GM12878 (cell line): ENCODE results near the gene CYP2J2. TPM values are rescaled to one million over a fixed set of nuclear protein-coding genes. Genes with fewer than 3 reads are reported as not detected.

Experiments used
- ATAC-seq: fragments of 200-7000 bp; cut with Tn5 transposase; 3 replicates; pipeline ENCODE4 v1.9.1; 2020; ENCODE audit warnings: mild to moderate bottlenecking, moderate library complexity
- BruUV-seq: library from RNA; stranded (reverse); fragments of 400-500 nt; replicated peaks from 2 replicates; lab custom pipeline; 2021; lab: Mats Ljungman, UMichigan
- CTCF ChIA-PET: fragments of 300-600 bp; sonication (Branson Sonifier 250); formaldehyde crosslinking; extraction: SDS; loops from one replicate; lab custom pipeline; 2021; ENCODE audit warnings: inconsistent platforms; lab: Yijun Ruan, JAX
- POLR2A ChIA-PET: fragments of 350-600 bp; formaldehyde crosslinking; extraction: SDS; loops from one replicate; lab custom pipeline; 2021; ENCODE audit warnings: inconsistent platforms; lab: Charles Lee
- RAD21 ChIA-PET: fragments of 300-600 bp; sonication (Branson Sonifier 250); formaldehyde crosslinking; loops from one replicate; lab custom pipeline; 2023; ENCODE audit warnings: antibody characterized with exemption; ENCODE audit not compliant: unreplicated experiment; lab: Charles Lee
- SMC1A ChIA-PET: fragments of 300-600 bp; sonication (Branson Sonifier 250); formaldehyde crosslinking; loops from one replicate; lab custom pipeline; 2023; ENCODE audit not compliant: unreplicated experiment, uncharacterized antibody; lab: Charles Lee
- DNase-seq: peaks from one replicate; pipeline ENCODE4 v3.0.0-alpha.2; 2011; ENCODE audit warnings: low read depth, low spot score
- FAIRE-seq: peaks from 3 replicates; lab custom pipeline; 2011; peaks lifted over from hg19 to GRCh38; lab: Jason Lieb, UNC
- H2AFZ ChIP-seq: 2 replicates; pipeline ENCODE4 v1.6.0; 2011; ENCODE audit warnings: low read depth, low read length, control low read depth; ENCODE audit not compliant: control insufficient read depth
- H3K27ac ChIP-seq: 2 replicates; pipeline ENCODE4 v1.5.1; 2011; ENCODE audit warnings: control low read depth; ENCODE audit not compliant: control insufficient read depth, insufficient read depth
- H3K27me3 ChIP-seq, 2 experiments: replicated peaks in 1 of 2; 2 replicates each; pipeline versions ENCODE4 v1.6.0 to v1.6.1; 2011; ENCODE audit warnings: low read length in 1 of 2; ENCODE audit not compliant: control insufficient read depth in 2 of 2, insufficient read depth in 2 of 2
- H3K36me3 ChIP-seq, 2 experiments: 2 replicates each; pipeline ENCODE4 v1.5.1; 2011; ENCODE audit warnings: low read length in 1 of 2; ENCODE audit not compliant: control insufficient read depth in 2 of 2, insufficient read depth in 2 of 2
- H3K4me1 ChIP-seq: 2 replicates; pipeline ENCODE4 v1.6.1; 2011; ENCODE audit warnings: mild to moderate bottlenecking, low read length, moderate library complexity, mixed read lengths; ENCODE audit not compliant: control insufficient read depth, insufficient read depth
- H3K4me2 ChIP-seq: 2 replicates; pipeline ENCODE4 v1.6.0; 2011; ENCODE audit warnings: control low read depth; ENCODE audit not compliant: control insufficient read depth, insufficient read depth
- H3K4me3 ChIP-seq: fragments of 200-600 bp; sonication (generic); 2 replicates; pipeline ENCODE4 v1.5.1; 2016
- H3K79me2 ChIP-seq: 2 replicates; pipeline ENCODE4 v1.6.0; 2011; ENCODE audit warnings: low read length; ENCODE audit not compliant: control insufficient read depth, insufficient read depth
- H3K9ac ChIP-seq: 2 replicates; pipeline ENCODE4 v1.8.0; 2011; ENCODE audit warnings: low read length, control low read depth, mixed read lengths; ENCODE audit not compliant: control insufficient read depth, insufficient read depth
- H3K9me3 ChIP-seq: replicated peaks from 3 replicates; pipeline ENCODE4 v1.5.1; 2011; ENCODE audit warnings: mild to moderate bottlenecking, low read length; ENCODE audit not compliant: control insufficient read depth, insufficient read depth
- H4K20me1 ChIP-seq: 2 replicates; pipeline ENCODE4 v1.6.0; 2011; ENCODE audit not compliant: control insufficient read depth, insufficient read depth
- CTCF ChIP-seq, 3 experiments: IDR thresholded peaks in 2 of 3; conservative IDR thresholded peaks in 1 of 3; 2 replicates each; pipeline ENCODE4 v1.5.1; 2011; ENCODE audit warnings: low read depth in 3 of 3, low read length in 3 of 3, mild to moderate bottlenecking in 3 of 3, control low read depth in 2 of 3, moderate library complexity in 2 of 3, inconsistent platforms in 1 of 3, mixed read lengths in 1 of 3; ENCODE audit not compliant: control insufficient read depth in 2 of 3, insufficient read depth in 1 of 3; ENCODE audit errors: extremely low read depth in 1 of 3
- DPF2 ChIP-seq: fragments of 450-650 bp; IDR thresholded peaks from 2 replicates; pipeline ENCODE4 v1.6.1; 2017; ENCODE audit warnings: mild to moderate bottlenecking
- EP300 ChIP-seq, 2 experiments: fragments of 150-350 bp in 1 of 2; IDR thresholded peaks; 2 replicates each; pipeline ENCODE4 v1.6.1; 2011 to 2012; ENCODE audit warnings: low read depth in 2 of 2, low read length in 2 of 2, borderline replicate concordance in 1 of 2, improper control_type of control experiment in 1 of 2, inconsistent platforms in 1 of 2; ENCODE audit not compliant: control insufficient read depth in 1 of 2
- IKZF2 ChIP-seq, 2 experiments: fragments of 450-650 bp; IDR thresholded peaks; 2 replicates each; pipeline ENCODE4 v1.6.1; 2017; ENCODE audit warnings: mild to moderate bottlenecking in 2 of 2, moderate library complexity in 2 of 2
- KAT2A ChIP-seq: conservative IDR thresholded peaks from 2 replicates; pipeline ENCODE4 v1.6.1; 2011; ENCODE audit warnings: low read depth, low read length; ENCODE audit not compliant: control insufficient read depth
- LARP7 ChIP-seq: fragments of 450-650 bp; IDR thresholded peaks from 2 replicates; pipeline ENCODE4 v1.6.1; 2017; ENCODE audit warnings: mild to moderate bottlenecking
- NR2C1 ChIP-seq: fragments of 450-650 bp; IDR thresholded peaks from 2 replicates; pipeline ENCODE4 v1.6.1; 2017; ENCODE audit warnings: antibody characterized with exemption, mild to moderate bottlenecking, moderate library complexity
- PKNOX1 ChIP-seq: fragments of 450-650 bp; IDR thresholded peaks from 2 replicates; pipeline ENCODE4 v1.6.1; 2016; ENCODE audit warnings: mild to moderate bottlenecking
- SIN3A ChIP-seq: IDR thresholded peaks from 2 replicates; pipeline ENCODE4 v1.6.1; 2012; ENCODE audit warnings: low read depth, low read length, improper control_type of control experiment
- SIX5 ChIP-seq: IDR thresholded peaks from 2 replicates; pipeline ENCODE4 v1.6.1; 2011; ENCODE audit warnings: mild to moderate bottlenecking, low read depth, low read length, moderate library complexity; ENCODE audit not compliant: severe bottlenecking
- SMAD5 ChIP-seq: IDR thresholded peaks from 2 replicates; pipeline ENCODE4 v1.6.1; 2016; ENCODE audit warnings: antibody characterized with exemption, low read depth
- SMC3 ChIP-seq: IDR thresholded peaks from 2 replicates; pipeline ENCODE4 v1.6.1; 2011; ENCODE audit warnings: low read length, improper control_type of control experiment, borderline replicate concordance
- STAT3 ChIP-seq: IDR thresholded peaks from 2 replicates; pipeline ENCODE4 v1.6.1; 2011; ENCODE audit warnings: low read depth, low read length, improper control_type of control experiment
- USF2 ChIP-seq: IDR thresholded peaks from 2 replicates; pipeline ENCODE4 v1.6.1; 2011; ENCODE audit warnings: low read depth, low read length, improper control_type of control experiment, borderline replicate concordance
- WRNIP1 ChIP-seq: IDR thresholded peaks from 2 replicates; pipeline ENCODE4 v1.6.1; 2011; ENCODE audit warnings: low read depth, low read length, improper control_type of control experiment, borderline replicate concordance
- ZBTB11 ChIP-seq: fragments of 450-650 bp; formaldehyde crosslinking; IDR thresholded peaks from 2 replicates; pipeline ENCODE4 v1.5.0; 2022; ENCODE audit warnings: mild to moderate bottlenecking, missing genetic modification characterization
- ZZZ3 ChIP-seq: IDR thresholded peaks from 2 replicates; pipeline ENCODE4 v1.6.1; 2011; ENCODE audit warnings: low read depth; ENCODE audit not compliant: control insufficient read depth, insufficient read length
- in situ Hi-C: fragments of 300-500 bp; cut with MboI; formaldehyde crosslinking; loops from 9 replicates; pipeline ENCODE4 v1.14.3; 2018; ENCODE audit warnings: mixed read lengths
- intact Hi-C: fragments of 100-400 bp; cut with micrococcal nuclease; formaldehyde crosslinking; loops from one replicate; pipeline ENCODE4 v1.14.2; 2022; ENCODE audit not compliant: unreplicated experiment
- polyA plus RNA-seq, 11 experiments: library from polyadenylated mRNA; depleted of rRNA in 4 of 11; unstranded in 6 of 11; stranded (reverse) in 5 of 11; fragments of >200 nt; fragmentation: Nextera tagmentation in 4 of 11; fragmentation: Illumina TruSeq in 1 of 11; extraction: Ambion mirVana in 4 of 11; extraction: Trizol in 1 of 11; gene quantifications; 1 replicate in 1 of 11; 2 replicates in 10 of 11; pipeline versions ENCODE4 v1.2.1 to v1.2.3, GENCODE V29; 2011 to 2016; ENCODE audit warnings: inconsistent platforms in 2 of 11, missing spikeins in 2 of 11, low read depth in 1 of 11
- total RNA-seq, 4 experiments: library from RNA; depleted of rRNA in 3 of 4; stranded (reverse); fragments of >200 nt in 3 of 4; fragmentation: Illumina TruSeq in 1 of 4; extraction: Trizol in 1 of 4; gene quantifications; 2 replicates each; pipeline versions ENCODE4 v1.2.1 to v1.2.3, GENCODE V29; 2013 to 2021

CYP2J2 gene
- total and polyA plus RNA-seq, 10 of the 15 experiments (the other 5 are each of a cell fraction or from before 2014, with no cell fraction given): 0.06 to 0.34 (median 0.10) TPM; not detected in 3

- no peak for TF ChIP-seq KAT2A
- TF ChIP-seq USF2: no peak
- no peak for TF ChIP-seq ZZZ3
- no peak for TF ChIP-seq DPF2
- no peak for TF ChIP-seq EP300 (IDR thresholded peaks at IDR 0.05; ENCODE audit: borderline replicate concordance in 1 of 2, control insufficient read depth in 1 of 2, low read depth in 2 of 2, low read length in 2 of 2)
- no peak for TF ChIP-seq SMAD5
- no peak for TF ChIP-seq CTCF (IDR thresholded peaks at IDR 0.05 in 2 of 3, conservative IDR thresholded peaks at IDR 0.05 in 1 of 3; ENCODE audit: control insufficient read depth in 2 of 3, extremely low read depth in 1 of 3, insufficient read depth in 1 of 3, low read depth in 3 of 3, low read length in 3 of 3)
- TF ChIP-seq WRNIP1: no peak
Measured at GRCh38 chr1:59877108-59877682, 49.4 kb downstream of the CYP2J2 start (continued).

GRCh38 chr1:59871746-59872145, 54.8 kb downstream of the CYP2J2 start:
- Histone ChIP-seq H3K9ac (no peak overlapping the region), H3K36me3 (no peaks in the 10 kb centered on the region), H3K4me1 (no peaks in the 10 kb centered on the region), H3K27ac (no peak overlapping the region), H4K20me1 (no peaks in the 10 kb centered on the region), H3K4me2 (no peak overlapping the region), H3K9me3 (no peaks in the 10 kb centered on the region), H3K27me3 (no peaks in the 10 kb centered on the region), H3K4me3 (no peak overlapping the region), H2AFZ (no peak overlapping the region), H3K79me2 (no peaks in the 10 kb centered on the region)
- CTCF ChIA-PET: interaction anchor here (0.7 kb wide), 1 partner anchor 43 kb away, joined by 3 read pairs; no protein-coding TSS in a partner anchor
- intact Hi-C loops: no loop called here
- POLR2A ChIA-PET: no interaction called here
- DNase-seq (no peak), FAIRE-seq (no peak), ATAC-seq (no peak)
- BruUV-seq: no TSS peak
- in situ Hi-C loops: no loop called here
- SMC1A ChIA-PET: no interaction called here
- RAD21 ChIA-PET: no interaction called here
- TF ChIP-seq SIX5 (no peak), NR2C1 (no peak), PKNOX1 (no peak), IKZF2 (IDR thresholded peaks at IDR 0.05) (no peak), ZBTB11 (CRISPR knock-in tag) (no peak), SMC3 (no peak), SIN3A (no peak), LARP7 (no peak), STAT3 (no peak)
